Hematopoietic multipotent progenitor cell treated with erythropoietin and hydrocortisone succinate and interleukin-3 and kit ligand, for 8 days (in vitro differentiated cells): ENCODE results near the gene SMTNL2.
"Not testable (repeated sequence)": the region's sequence is repeated elsewhere in the genome, so short reads cannot be mapped to it uniquely, and the experiment has no call there.

Experiments
- DNase-seq: peaks from one replicate; pipeline ENCODE4 v3.0.0-alpha.2; 2015

The SMTNL2 gene

GRCh38 chr17:4639301-4640059, 55.2 kb downstream of the SMTNL2 start:
- peak; percentile 29 for DNase-seq

- not testable (repeated sequence) for DNase-seq
Measured at GRCh38 chr17:4640569-4641188, 56.4 kb downstream of the SMTNL2 start.

- DNase-seq = no peak
Measured at GRCh38 chr17:4641297-4642195, 57.2 kb downstream of the SMTNL2 start, which contains the start of gene ALOX15. Gene ALOX15, minus strand, starts transcription at chr17:4641678. Its CDS starts 27 bp downstream, at chr17:4641651.

GRCh38 chr17:4642286-4642685, 58.0 kb downstream of the SMTNL2 start:
- DNase-seq = no peak

- DNase-seq = no peak
Measured at GRCh38 chr17:4643676-4644075, 59.3 kb downstream of the SMTNL2 start.

- no peak for DNase-seq
Measured at GRCh38 chr17:4645642-4646041, 61.3 kb downstream of the SMTNL2 start.

- DNase-seq = no peak
Measured at GRCh38 chr17:4648741-4649140, 64.4 kb downstream of the SMTNL2 start.

GRCh38 chr17:4652997-4653396, 68.7 kb downstream of the SMTNL2 start:
- no peak for DNase-seq

GRCh38 chr17:4655933-4656332, 71.6 kb downstream of the SMTNL2 start:
- DNase-seq = not testable (repeated sequence)

GRCh38 chr17:4657678-4658077, 73.3 kb downstream of the SMTNL2 start:
- peak; percentile 54 for DNase-seq
